H1 (cell line): ENCODE results near the gene ADAMTS17. TPM values are rescaled to one million over a fixed set of nuclear protein-coding genes. Genes with fewer than 3 reads are reported as not detected.

Experiments
- ASH2L ChIP-seq: fragments of 200-600, 300-600 bp; sonication (generic); IDR thresholded peaks from one replicate; pipeline ENCODE4 v1.7.1; 2017; ENCODE audit warnings: low read length
- EP300 ChIP-seq, 2 experiments: IDR thresholded peaks; 1 replicate in 1 of 2; 2 replicates in 1 of 2; pipeline ENCODE4 v1.6.1; 2011 to 2012; ENCODE audit warnings: low read depth in 2 of 2, low read length in 2 of 2, mild to moderate bottlenecking in 2 of 2, borderline replicate concordance in 1 of 2, inconsistent platforms in 1 of 2, moderate library complexity in 1 of 2
- RBBP5 ChIP-seq: IDR thresholded peaks from 2 replicates; pipeline ENCODE4 v1.7.1; 2012; ENCODE audit warnings: low read depth, mild to moderate bottlenecking, inconsistent platforms, low read length, moderate library complexity, borderline replicate concordance
- RFX5 ChIP-seq: IDR thresholded peaks from 2 replicates; pipeline ENCODE4 v1.6.1; 2011; ENCODE audit warnings: low read depth, low read length, improper control_type of control experiment, borderline replicate concordance
- RXRA ChIP-seq: IDR thresholded peaks from 2 replicates; pipeline ENCODE4 v1.6.1; 2011; ENCODE audit warnings: low read depth, mild to moderate bottlenecking, low read length, moderate library complexity; ENCODE audit not compliant: insufficient read depth
- SP2 ChIP-seq: IDR thresholded peaks from 2 replicates; pipeline ENCODE4 v1.6.1; 2012; ENCODE audit warnings: mild to moderate bottlenecking, low read length, inconsistent platforms
- USF2 ChIP-seq: IDR thresholded peaks from 2 replicates; pipeline ENCODE4 v1.6.1; 2011; ENCODE audit warnings: low read length, improper control_type of control experiment
- polyA plus RNA-seq, 7 experiments: library from polyadenylated mRNA; depleted of rRNA in 3 of 7; stranded (reverse) in 5 of 7; unstranded in 2 of 7; fragments of >200 nt in 5 of 7; fragments of 200-250 nt in 2 of 7; gene quantifications; 1 replicate in 5 of 7; 2 replicates in 1 of 7; 4 replicates in 1 of 7; pipeline versions ENCODE4 v1.2.1 to v1.2.3, GENCODE V29; 2011 to 2013; ENCODE audit warnings: missing spikeins in 2 of 7, mixed read lengths in 2 of 7
- total RNA-seq: library from RNA; stranded (reverse); fragmentation: NEBNext Ultra II Directional; extraction: Animal tissue kit (Norgen Biotek cat#: 25700); gene quantifications from 2 replicates; pipeline ENCODE4 v1.2.1, GENCODE V29; 2021

Gene ADAMTS17
- total and polyA plus RNA-seq, 2 of the 8 experiments (the other 6 are each of a cell fraction or from before 2014, with no cell fraction given): 0.51 to 1.7 TPM

- TF ChIP-seq RFX5: no peak
- no peak for TF ChIP-seq RXRA
- no peak for TF ChIP-seq RBBP5
- no peak for TF ChIP-seq SP2
- no peak for TF ChIP-seq USF2
- TF ChIP-seq EP300 (IDR thresholded peaks at IDR 0.05; ENCODE audit: borderline replicate concordance in 1 of 2, low read depth in 2 of 2, low read length in 2 of 2): no peak
- no peak for TF ChIP-seq ASH2L
Observed at GRCh38 chr15:100284191-100284590, 57.6 kb downstream of the ADAMTS17 start (continued).
